CD4-positive, alpha-beta T cell treated with Interleukin-2 at 100 ng/mL for 4 hours (primary cell): ENCODE results near the gene KCNQ1.

Experiments used
- DNase-seq: peaks from one replicate; pipeline ENCODE4 v3.0.0-alpha.2; 2020; ENCODE audit warnings: low spot score

Gene KCNQ1

DNA sequence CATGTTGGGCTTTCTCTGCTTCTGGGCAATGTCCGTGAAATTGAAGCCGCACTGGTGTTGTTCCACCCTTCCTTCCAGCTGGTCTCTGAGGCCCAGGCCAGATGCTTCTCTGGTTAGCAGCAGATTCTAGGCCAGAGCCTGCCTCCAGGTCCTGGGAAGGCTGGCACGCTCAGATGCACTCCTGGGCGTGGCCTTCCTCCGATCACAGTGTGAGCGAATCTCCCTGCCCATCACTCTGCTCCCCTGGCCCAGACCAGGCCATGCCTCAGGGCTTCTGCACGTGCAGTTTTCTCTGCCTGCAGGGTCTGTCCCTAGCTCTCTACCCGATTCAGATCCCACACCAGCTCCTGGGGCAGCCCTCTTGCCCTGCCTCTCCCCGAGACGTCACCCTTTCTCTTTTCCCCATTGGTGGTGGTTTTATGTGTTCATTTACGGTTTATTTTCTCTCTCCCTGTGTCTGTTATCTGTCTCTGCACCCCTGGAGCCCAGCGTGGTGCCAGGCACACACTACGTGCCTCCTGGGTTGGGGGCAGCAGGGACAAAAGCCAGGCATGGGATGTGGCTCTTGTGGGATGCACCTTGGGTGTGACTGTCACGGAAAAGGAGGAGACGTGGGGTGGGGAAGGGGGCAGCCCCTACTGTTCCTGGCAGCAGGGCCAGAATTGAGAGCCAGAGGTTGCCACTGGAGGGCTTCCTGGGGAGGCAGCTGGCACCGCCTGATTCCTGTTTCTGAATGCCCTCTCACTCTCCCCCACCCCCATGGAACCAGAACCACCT, 66.0 kb downstream of the KCNQ1 start:
- DNase-seq = no peak

GRCh38 chr11:2511421-2512369, 66.9 kb downstream of the KCNQ1 start:
- DNase-seq = no peak

- no peak for DNase-seq
These were observed 67.9 kb downstream of the KCNQ1 start for GRCh38 chr11:2512431-2513407.

- DNase-seq = no peak
These were observed 68.6 kb downstream of the KCNQ1 start for GRCh38 chr11:2513441-2513840.

- DNase-seq = no peak
These were observed 70.8 kb downstream of the KCNQ1 start for GRCh38 chr11:2515401-2516275.

GRCh38 chr11:2516276-2517015, 71.6 kb downstream of the KCNQ1 start:
- DNase-seq = no peak

GRCh38 chr11:2517016-2517385, 72.2 kb downstream of the KCNQ1 start:
- DNase-seq = no peak

GRCh38 chr11:2517386-2518064, 72.7 kb downstream of the KCNQ1 start:
- DNase-seq = no peak

GRCh38 chr11:2518111-2518982, 73.5 kb downstream of the KCNQ1 start:
- no peak for DNase-seq

- DNase-seq = no peak
These were observed 74.2 kb downstream of the KCNQ1 start for GRCh38 chr11:2518983-2519340.

- DNase-seq = no peak
These were observed 74.7 kb downstream of the KCNQ1 start for GRCh38 chr11:2519517-2519861.

DNA sequence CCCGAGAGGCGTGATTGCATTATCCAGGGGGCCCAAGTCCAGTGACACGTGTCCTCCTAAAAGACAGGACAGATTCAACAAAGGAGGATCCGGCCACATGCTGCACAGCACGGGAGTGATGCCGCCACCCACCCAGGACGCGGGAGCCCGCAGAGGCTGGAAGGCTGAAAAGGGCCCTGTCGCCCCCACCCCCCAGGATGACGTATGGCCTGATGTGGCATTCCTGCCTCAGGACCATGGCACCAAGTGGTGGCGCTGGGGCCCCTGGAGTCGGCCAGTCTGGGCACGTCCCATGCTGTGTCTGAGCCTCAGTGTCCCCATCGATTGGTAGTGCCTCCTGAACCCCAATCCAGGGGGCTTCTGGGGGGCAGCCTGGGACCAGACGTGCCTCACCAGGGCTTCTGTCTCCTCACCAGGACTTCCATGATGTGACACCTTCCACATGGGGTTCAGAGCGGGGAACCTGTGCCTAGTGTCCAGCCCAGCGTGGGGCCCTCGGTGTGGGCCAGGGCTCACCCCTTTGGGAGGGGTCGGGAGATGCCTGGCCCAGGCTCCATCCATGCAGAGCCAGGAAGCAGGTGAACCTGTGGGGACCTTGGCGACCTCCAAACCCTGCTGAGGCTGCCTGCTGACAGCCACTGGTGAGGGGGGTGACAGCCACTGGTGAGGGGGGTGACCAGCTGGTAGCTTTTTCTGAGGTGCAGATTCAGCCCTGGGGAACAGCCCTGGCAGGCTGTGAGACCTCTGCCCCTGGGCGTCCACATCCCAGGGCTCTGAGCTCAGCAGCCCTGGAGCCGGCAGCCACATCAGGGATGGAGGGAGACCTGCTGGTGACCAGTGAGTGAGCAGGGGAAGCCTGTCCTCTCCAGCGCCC, 75.3 kb downstream of the KCNQ1 start:
- no peak for DNase-seq

- DNase-seq = no peak
These were observed 75.9 kb downstream of the KCNQ1 start for GRCh38 chr11:2520736-2521035.

- DNase-seq = no peak
These were observed 76.4 kb downstream of the KCNQ1 start for GRCh38 chr11:2521081-2521732.

GRCh38 chr11:2521733-2522630, 77.2 kb downstream of the KCNQ1 start:
- no peak for DNase-seq

DNA sequence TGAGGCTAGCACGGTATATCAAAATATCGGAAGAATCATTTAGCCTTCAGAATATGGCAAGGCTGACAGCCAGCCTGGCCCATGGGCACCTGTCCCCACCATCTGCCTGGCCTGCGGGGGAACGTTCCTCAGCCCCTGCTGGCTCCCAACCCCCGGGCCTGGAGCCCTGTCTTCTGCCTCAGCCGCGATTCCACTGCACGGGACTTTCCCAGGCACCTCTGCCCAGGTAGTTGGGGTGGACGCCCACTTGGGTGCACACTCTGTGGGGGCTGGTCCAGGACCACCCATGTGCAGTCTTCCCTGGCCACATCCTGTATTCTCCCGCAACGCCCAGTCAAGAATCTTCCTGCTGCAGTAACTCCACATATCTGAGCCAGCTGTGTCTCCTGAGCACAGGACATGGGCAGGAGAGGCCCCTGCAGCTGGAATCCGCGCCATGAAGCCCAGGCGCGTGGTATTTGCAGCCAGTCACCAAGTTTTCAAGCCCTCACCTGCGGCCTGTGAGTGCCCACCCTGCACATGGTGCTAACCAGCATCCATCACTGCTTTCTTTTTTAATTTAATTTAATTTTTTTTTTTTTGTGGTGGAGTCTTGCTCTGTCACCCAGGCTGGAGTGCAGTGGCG, 77.9 kb downstream of the KCNQ1 start:
- no peak for DNase-seq
